Measurements from ENCODE around the gene NVL.

The NVL gene

GRCh38 chr1:224356685-224357625 is 27.0 kb upstream of the NVL start, which contains the start of gene CNIH4 (continued):
- TF ChIP-seq PRDM6 (tag by site-specific recombination; IDR thresholded peaks at IDR 0.05) (peak; percentile 70), SP3 (tag by site-specific recombination; IDR thresholded peaks at IDR 0.05) (peak; percentile 91), ZNF2 (tag by site-specific recombination; IDR thresholded peaks at IDR 0.05) (peak; percentile 81), ZNF544 (tag by site-specific recombination; IDR thresholded peaks at IDR 0.05) (no peak), ZNF501 (tag by site-specific recombination; IDR thresholded peaks at IDR 0.05) (peak; percentile 97), ZEB2 (tag by site-specific recombination; IDR thresholded peaks at IDR 0.05) (peak; percentile 89; the same call in 1 of the 2 replicates), WT1 (tag by site-specific recombination; IDR thresholded peaks at IDR 0.05) (peak; percentile 62; the same call in 1 of the 2 replicates), ZBTB6 (tag by site-specific recombination; IDR thresholded peaks at IDR 0.05) (no peak), ZNF169 (tag by site-specific recombination; IDR thresholded peaks at IDR 0.05) (peak; percentile 59; the same call in 1 of the 2 replicates), GLIS2 (tag by site-specific recombination; IDR thresholded peaks at IDR 0.05) (peak; percentile 41; the same call in 1 of the 2 replicates), ZBTB10 (tag by site-specific recombination; IDR thresholded peaks at IDR 0.05) (0 out of 2 replicates have a peak, but pooled peaks have one; percentile 20), ZNF311 (tag by site-specific recombination; IDR thresholded peaks at IDR 0.05; ENCODE audit: borderline replicate concordance) (no peak), ZNF24 (tag by site-specific recombination; IDR thresholded peaks at IDR 0.05) (peak; percentile 80), ZNF121 (tag by site-specific recombination; IDR thresholded peaks at IDR 0.05) (peak; percentile 30), ZNF76 (tag by site-specific recombination; IDR thresholded peaks at IDR 0.05; ENCODE audit: borderline replicate concordance, low read depth) (peak; percentile 99), ZXDB (tag by site-specific recombination; IDR thresholded peaks at IDR 0.05) (peak; percentile 97), ZNF302 (tag by site-specific recombination; IDR thresholded peaks at IDR 0.05; ENCODE audit: low read depth) (no peak), ZNF549 (tag by site-specific recombination; IDR thresholded peaks at IDR 0.05) (peak; percentile 69), ZNF341 (tag by site-specific recombination; IDR thresholded peaks at IDR 0.05; ENCODE audit: low read depth) (peak; percentile 68), ZBTB48 (tag by site-specific recombination; IDR thresholded peaks at IDR 0.05) (peak; percentile 96), ZFP37 (tag by site-specific recombination; IDR thresholded peaks at IDR 0.05) (no peak; the same call in 1 of the 2 replicates), ZNF658 (tag by site-specific recombination; IDR thresholded peaks at IDR 0.05) (peak; percentile 69; the same call in 1 of the 2 replicates), ZNF843 (tag by site-specific recombination; IDR thresholded peaks at IDR 0.05) (0 out of 2 replicates have a peak, but pooled peaks have one; percentile 17), ZNF791 (tag by site-specific recombination; IDR thresholded peaks at IDR 0.05) (peak; percentile 63; the same call in 1 of the 2 replicates), ZSCAN4 (tag by site-specific recombination; IDR thresholded peaks at IDR 0.05) (no peak), YY1 (tag by site-specific recombination; IDR thresholded peaks at IDR 0.05) (peak; percentile 23), ZNF792 (tag by site-specific recombination; IDR thresholded peaks at IDR 0.05) (0 out of 2 replicates have a peak, but pooled peaks have one; percentile 16), KLF17 (tag by site-specific recombination; IDR thresholded peaks at IDR 0.05) (peak; percentile 79), KLF10 (tag by site-specific recombination; IDR thresholded peaks at IDR 0.05) (0 out of 2 replicates have a peak, but pooled peaks have one; percentile 59)

Data from HEK293 (cell line).